Epithelial cell of prostate (primary cell): ENCODE measurements around the gene LYPD1.

Experiments used
- DNase-seq: peaks from one replicate; pipeline ENCODE4 v3.0.0-alpha.2; 2011; ENCODE audit warnings: low read depth, low spot score
- H3K27ac ChIP-seq: fragments of 450-650 bp; 2 replicates; pipeline ENCODE4 v1.5.1; 2017; ENCODE audit warnings: mild to moderate bottlenecking

Gene LYPD1

GRCh38 chr2:132668987-132669907, 758 bp downstream of the LYPD1 start:
- H3K27ac ChIP-seq: no peak overlapping the region
- DNase-seq: no peak

GRCh38 chr2:132668189-132668823, 1.7 kb downstream of the LYPD1 start:
- no peak overlapping the region for H3K27ac ChIP-seq
- no peak for DNase-seq

GRCh38 chr2:132667706-132668105, 2.3 kb downstream of the LYPD1 start:
- H3K27ac ChIP-seq: no peak overlapping the region
- DNase-seq: no peak

- DNase-seq: no peak
Observed at GRCh38 chr2:132665401-132666140, 4.4 kb downstream of the LYPD1 start.

GRCh38 chr2:132664096-132664495, 5.9 kb downstream of the LYPD1 start:
- no peak for DNase-seq
- H3K27ac ChIP-seq: no peak overlapping the region

More at GRCh38 chr2:132665401-132666140, 4.4 kb downstream of the LYPD1 start:
- no peak overlapping the region for H3K27ac ChIP-seq

GRCh38 chr2:132662732-132663131, 7.3 kb downstream of the LYPD1 start:
- no peak for DNase-seq
- H3K27ac ChIP-seq: no peak overlapping the region

- no peak overlapping the region for H3K27ac ChIP-seq
- DNase-seq: no peak
Observed at GRCh38 chr2:132659331-132659730, 10.7 kb downstream of the LYPD1 start.

GRCh38 chr2:132656266-132656975, 13.6 kb downstream of the LYPD1 start:
- H3K27ac ChIP-seq: no peak overlapping the region
- no peak for DNase-seq

GRCh38 chr2:132654968-132655367, 15.0 kb downstream of the LYPD1 start:
- H3K27ac ChIP-seq: no peak overlapping the region
- DNase-seq: peak; percentile 51

- DNase-seq: no peak
- no peak overlapping the region for H3K27ac ChIP-seq
Observed at GRCh38 chr2:132654335-132654734, 15.7 kb downstream of the LYPD1 start.

- no peak for DNase-seq
- H3K27ac ChIP-seq: no peak overlapping the region
Observed at GRCh38 chr2:132652474-132652873, 17.5 kb downstream of the LYPD1 start.

GRCh38 chr2:132651115-132652045, 18.6 kb downstream of the LYPD1 start:
- no peak for DNase-seq
- H3K27ac ChIP-seq: no peak overlapping the region

- DNase-seq: no peak
- H3K27ac ChIP-seq: no peak overlapping the region
Observed at GRCh38 chr2:132646540-132647108, 23.4 kb downstream of the LYPD1 start.

- no peak overlapping the region for H3K27ac ChIP-seq
- no peak for DNase-seq
Observed at GRCh38 chr2:132645722-132646539, 24.1 kb downstream of the LYPD1 start.

GRCh38 chr2:132645176-132645575, 24.8 kb downstream of the LYPD1 start:
- DNase-seq: no peak

GRCh38 chr2:132642415-132642814, 27.6 kb downstream of the LYPD1 start:
- no peak for DNase-seq

More at GRCh38 chr2:132645176-132645575, 24.8 kb downstream of the LYPD1 start:
- H3K27ac ChIP-seq: no peak overlapping the region

GRCh38 chr2:132641819-132642218, 28.2 kb downstream of the LYPD1 start:
- H3K27ac ChIP-seq: no peak overlapping the region

More at GRCh38 chr2:132642415-132642814, 27.6 kb downstream of the LYPD1 start:
- H3K27ac ChIP-seq: no peak overlapping the region

GRCh38 chr2:132640116-132640515, 29.9 kb downstream of the LYPD1 start:
- H3K27ac ChIP-seq: no peak overlapping the region
- DNase-seq: no peak

More at GRCh38 chr2:132641819-132642218, 28.2 kb downstream of the LYPD1 start:
- no peak for DNase-seq
